GM19239 (cell line): Measurements from ENCODE around the gene LRRC32.

Source experiments
- DNase-seq: peaks from one replicate; pipeline ENCODE4 v3.0.0; 2011; ENCODE audit warnings: low spot score; ENCODE audit not compliant: insufficient read length
- FAIRE-seq: peaks from 2 replicates; lab custom pipeline; 2011; peaks lifted over from hg19 to GRCh38; lab: Jason Lieb, UNC

LRRC32 gene

DNA sequence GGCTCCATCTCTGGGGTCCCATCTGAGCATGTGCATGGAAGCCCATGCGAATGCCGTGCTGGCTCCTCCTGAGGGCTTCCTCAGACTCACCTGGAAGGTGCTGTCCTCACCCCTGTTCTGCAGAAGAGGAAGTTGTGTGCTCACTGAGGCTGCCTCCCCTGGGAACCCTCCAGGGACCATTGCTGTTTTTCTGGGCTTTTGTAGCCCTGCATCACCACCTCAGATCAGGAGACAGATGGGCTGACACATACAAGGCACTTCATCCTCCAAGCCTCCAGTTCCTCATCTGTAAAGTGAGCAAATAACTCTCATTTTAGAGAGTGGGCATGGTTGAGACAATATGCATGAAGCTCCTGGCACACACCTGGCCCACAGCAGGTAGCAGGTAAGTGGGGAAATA is 12.1 kb upstream of the LRRC32 start:
- DNase-seq (no peak), FAIRE-seq (no peak)

GRCh38 chr11:76682106-76682505 is 11.6 kb upstream of the LRRC32 start:
- DNase-seq (no peak), FAIRE-seq (no peak)

DNA sequence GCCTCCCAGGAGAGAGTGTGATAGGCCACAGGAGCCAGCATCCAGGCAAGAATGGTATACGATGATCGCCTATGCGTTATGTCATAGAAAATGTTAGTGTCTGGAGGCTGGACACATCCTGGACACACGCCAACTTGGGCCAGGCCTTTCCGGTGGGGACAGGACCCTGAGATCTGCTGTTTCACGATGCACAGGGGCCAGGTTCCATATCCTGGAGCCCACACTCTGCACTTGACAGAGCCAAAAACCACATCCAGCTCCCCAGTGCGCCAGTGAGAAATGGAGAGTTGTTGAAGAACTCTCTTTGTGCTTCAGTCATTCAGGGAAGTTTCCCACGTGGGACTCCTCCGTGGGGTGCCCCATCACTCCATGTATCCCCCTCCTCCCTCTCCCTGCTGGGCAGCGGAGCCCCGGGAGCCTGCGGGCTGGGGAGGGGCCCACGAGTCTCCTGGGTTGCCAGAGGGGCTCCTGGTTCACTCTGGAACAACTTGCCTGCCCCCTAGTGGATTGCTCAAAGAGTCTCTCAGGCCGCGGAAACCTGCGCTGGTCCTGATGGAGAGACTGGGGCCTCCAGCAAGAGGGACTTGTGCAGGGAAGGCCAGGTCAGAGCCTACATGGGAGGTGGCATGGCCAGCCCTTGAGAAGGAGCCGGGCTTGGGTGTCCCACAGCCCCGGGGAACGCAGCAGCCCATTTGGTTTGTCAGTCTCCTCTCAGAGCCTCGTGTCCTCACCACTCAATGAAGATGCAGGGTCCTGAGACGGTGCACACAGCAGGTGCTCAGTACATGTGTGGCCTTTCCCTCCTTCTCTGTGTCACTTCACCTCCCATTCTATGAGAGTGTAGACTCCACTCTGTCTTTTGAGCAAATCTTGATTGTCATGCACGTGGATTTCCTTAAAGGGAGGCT is 10.2 kb upstream of the LRRC32 start:
- FAIRE-seq: peak; percentile 11
- DNase-seq: peak; percentile 58

- FAIRE-seq (no peak), DNase-seq (no peak)
These were observed 7.8 kb upstream of the LRRC32 start for GRCh38 chr11:76678321-76678720.

DNA sequence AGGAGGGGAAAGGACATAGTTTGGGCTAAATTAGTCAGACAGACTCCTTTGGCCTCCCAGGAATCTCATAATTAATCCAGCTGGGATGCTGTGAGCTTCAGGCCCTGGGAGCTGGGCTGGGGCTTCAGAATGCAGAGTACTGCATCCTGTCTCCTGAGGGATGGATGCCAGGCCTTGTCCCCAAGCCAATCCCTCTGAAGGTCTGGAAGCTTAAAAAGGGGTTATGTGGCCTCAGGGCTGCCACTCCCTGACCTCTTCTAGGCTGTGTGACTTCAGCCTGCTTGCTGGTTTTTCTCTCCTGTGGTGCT is 6.9 kb upstream of the LRRC32 start:
- DNase-seq (no peak), FAIRE-seq (no peak)

- FAIRE-seq: no peak
- DNase-seq: no peak
These were observed 6.3 kb upstream of the LRRC32 start for GRCh38 chr11:76676636-76677457.

DNA sequence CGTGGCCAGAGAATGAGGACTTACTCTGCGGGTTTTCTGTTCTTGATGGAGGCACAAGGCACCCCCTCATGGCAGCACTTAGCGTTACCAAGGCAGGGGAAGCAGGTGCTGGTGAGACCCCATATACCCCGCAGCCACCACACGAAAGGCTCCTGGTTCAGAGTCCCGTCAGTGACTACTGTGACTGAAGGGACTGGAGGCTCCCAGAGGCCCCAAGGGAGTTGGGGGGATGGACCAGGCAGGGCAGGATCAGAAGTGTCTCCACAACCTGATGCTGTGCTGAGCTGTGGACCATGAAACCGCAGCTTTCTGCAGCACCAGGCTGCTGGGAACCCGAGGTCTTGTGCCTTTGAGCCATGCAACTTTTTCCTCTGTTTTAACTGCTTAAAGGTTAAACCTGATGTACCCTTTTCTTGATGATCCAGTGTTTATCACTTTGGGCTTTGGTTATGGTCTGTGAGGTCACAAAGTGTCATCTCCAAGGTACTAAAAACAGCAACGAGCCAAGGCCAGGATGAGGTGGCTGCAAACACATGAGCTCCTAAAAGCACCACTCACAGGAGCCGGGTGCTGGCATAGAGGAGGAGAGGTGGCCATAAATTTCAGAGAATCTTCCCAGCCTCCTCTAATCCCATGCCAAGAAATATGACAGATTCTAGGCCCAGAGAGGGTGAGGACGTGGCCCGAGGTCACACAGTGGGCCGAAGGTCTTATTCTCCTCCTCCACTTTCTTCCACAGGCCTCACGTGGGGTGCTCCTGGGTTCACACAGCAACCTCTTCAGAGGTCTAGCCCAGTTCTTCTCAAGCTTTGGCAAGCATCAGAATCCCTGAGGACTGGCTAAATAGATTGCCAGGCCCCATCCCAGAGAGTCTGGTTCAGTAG is 4.2 kb upstream of the LRRC32 start:
- DNase-seq (peak; percentile 53), FAIRE-seq (peak; percentile 92)

GRCh38 chr11:76673176-76674142 is 2.9 kb upstream of the LRRC32 start:
- peak; percentile 90 for FAIRE-seq
- no peak for DNase-seq

GRCh38 chr11:76672431-76673175 is 2.1 kb upstream of the LRRC32 start:
- FAIRE-seq (peak; percentile 96), DNase-seq (peak; percentile 56)

DNA sequence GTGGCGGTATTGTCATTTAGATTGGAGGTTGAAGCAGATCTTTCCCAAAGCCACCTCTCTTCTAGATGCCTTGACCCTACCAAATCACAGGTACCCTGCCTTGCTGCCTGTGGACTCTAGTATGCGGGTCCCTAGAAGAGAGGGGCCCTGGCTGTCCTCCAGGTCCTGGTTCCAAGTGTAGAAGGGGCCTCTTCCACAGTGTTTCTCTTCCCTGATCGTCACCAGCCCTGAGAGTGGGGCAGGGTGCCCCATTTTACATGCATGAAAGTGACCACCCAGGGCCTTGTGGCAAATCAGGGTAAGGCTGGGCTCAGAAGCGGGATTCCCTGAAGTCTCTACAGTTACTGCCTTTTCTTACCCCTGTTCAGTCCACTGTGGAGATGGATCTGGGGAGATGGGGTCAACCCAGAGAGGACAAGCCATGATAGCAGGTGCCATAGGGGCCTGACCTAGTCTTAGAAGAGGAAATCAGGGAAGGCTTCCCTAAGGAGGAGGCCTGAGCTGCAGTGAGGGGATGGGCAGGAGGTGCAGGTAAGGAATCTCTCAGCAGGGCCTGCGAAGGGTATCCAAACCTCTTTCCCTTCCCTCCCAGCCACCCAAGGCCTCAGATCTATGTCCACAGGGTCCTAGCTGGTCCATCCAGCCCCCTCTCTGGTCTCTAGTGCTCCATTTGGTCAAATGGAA is 1.2 kb upstream of the LRRC32 start:
- no peak for FAIRE-seq
- DNase-seq: no peak

DNA sequence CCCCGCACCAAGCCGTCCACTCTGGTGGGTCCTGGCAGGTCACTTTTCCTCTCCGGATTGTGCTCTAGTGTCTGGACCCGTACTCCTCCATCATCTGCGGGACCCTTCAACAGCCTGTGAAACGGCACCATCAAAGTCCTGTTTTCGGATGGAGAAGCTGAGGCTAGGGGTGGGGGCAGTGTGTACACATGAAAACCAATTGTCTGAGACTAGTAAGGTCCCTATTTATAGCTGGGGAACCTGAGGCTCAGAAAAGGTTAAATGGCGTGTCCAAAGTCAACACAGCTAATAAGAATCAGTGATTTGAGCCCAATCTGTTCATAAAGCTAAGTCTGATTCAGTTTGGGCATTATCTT is 668 bp upstream of the LRRC32 start:
- DNase-seq: no peak
- peak; percentile 4 for FAIRE-seq

DNA sequence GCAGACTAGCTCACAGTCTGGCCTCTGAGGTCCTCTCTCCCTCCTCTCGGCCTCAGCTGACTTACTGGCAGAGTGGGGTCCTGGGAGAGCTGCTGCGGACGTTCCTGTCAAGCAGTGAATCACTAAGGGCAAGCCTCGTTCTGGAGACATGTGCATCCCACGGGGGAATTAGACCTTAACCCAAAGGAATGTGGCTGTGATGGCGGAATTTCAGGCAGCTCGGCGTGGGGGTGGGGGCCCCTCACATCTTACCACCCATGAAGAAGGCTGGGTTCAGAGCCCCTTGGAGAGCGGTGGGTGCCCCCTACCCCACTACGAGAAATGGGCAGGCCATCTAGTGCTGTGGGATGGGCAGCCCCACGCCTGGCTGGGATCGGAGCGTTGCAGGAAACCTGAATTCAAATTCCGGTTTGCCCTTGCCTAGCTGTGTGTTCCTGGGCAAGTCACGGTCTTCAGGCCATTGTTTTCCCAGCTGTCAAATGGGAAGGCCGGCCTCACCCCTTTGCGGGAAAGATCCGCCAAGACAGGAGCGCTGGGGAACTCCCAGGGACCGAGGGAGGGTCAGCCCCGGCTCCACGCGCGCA is 554 bp downstream of the LRRC32 start:
- FAIRE-seq: no peak

DNA sequence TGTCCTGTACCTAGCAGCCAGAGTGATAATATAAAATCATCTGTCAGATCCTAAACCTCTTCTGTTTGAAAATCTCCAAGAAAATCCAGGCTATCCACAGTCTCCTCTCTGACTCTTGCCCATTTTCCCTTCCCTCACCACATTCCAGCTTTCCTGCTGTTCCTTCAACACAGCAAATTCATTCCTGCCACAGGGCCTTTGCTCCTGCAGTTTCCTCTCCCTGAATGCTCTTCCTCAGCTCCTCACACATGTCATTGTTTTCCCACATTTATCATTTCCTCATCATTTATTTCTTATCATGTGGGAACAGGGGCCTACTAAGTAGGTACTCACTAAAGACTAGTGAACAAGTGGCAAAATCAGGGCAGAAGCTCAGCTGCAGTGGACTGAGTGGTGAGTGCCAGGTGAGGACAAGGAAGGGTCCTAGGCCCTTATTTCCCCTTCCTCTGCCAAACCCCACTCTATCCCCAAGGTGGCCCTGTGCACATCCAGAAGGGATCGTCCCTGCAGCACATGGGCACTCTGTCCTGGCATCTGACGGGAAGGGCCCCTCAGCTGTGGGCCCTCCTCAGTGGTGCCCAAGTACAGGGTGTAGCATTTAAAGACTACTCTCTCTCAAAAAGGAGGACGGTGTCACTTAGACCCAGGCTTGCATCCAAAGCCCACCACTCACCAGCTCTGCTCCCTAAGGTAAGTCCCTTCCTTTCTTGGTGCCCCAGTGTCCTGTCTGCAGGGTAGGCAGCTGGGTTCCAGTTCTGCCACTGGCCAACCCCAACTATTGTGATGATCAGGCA is 2.0 kb downstream of the LRRC32 start:
- DNase-seq (no peak), FAIRE-seq (no peak)

More for the DNA sequence above, 554 bp downstream of the LRRC32 start:
- no peak for DNase-seq

- FAIRE-seq (no peak), DNase-seq (no peak)
These were observed 2.7 kb downstream of the LRRC32 start for GRCh38 chr11:76667856-76668255.

DNA sequence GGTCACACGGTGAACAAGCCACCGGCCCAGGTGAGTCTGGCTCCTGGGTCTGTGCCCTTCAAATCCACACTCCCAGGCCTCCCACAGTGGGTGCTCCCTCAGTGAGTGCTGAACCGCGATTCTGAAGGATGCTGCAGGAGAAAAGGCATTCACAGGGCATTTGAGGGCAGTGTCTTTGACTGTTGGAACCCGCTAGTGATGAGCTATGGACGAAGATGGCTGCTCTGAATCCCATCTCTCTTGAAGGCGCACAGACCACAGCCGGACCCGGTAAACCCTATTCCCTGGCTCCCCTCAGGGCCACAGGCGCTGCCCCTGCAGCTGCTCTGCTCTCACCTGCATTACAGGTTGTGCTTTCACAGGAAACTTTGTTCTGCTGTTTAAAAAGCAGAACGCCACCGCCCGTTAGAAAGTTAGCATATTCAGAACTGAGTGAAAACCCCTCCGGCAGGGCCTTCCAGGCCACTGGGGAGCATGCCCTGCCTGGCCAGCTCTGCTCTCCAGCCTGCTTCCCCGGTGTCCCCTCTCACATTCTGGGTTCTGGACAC is 3.2 kb downstream of the LRRC32 start:
- FAIRE-seq (no peak), DNase-seq (no peak)

DNA sequence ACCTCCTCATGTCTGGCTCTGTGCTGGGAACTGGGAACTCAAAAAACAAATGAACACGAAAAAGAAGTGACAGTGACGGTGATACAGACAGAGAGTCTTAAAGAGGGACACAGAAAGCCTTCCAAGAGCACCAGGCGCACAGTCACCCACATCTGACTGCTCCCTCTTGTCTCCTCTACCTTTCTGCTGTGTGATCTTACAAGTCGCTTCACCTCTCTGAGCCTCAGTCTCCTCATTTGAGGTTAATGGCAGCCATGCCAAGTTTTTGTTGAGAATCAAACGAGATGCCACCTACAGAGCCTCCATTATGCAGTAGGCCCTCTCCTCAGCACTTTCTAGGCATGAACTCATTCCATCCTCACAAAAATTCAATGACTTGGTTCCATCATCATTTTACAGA is 3.7 kb downstream of the LRRC32 start:
- DNase-seq: no peak
- FAIRE-seq: no peak

GRCh38 chr11:76666408-76666807 is 4.1 kb downstream of the LRRC32 start:
- FAIRE-seq (no peak), DNase-seq (no peak)
